Measurements from ENCODE around the gene OTOGL.
A peak's percentile ranks its signal among the peaks of the same experiment; 100 is the strongest.

OTOGL gene

DNA sequence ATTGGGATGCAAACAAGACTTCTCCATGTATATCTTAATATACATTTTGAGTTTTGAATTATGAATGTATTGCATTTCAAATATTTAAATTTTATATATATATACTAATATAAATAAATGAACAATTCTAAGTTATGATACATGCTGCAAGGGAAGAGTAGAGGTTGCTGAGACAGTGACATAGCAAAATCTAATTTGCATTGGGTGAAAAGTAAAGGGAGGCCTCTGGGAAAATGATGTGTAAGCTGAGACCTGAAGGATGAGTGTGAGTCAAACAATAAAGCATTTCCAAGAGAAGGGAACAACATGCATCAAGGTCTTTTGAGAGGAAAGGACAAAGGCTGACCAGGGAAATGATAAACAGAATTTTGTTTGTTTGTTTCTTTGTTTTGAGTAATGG lies 281.8 kb downstream of the OTOGL start:
- DNase-seq: no peak

DNA sequence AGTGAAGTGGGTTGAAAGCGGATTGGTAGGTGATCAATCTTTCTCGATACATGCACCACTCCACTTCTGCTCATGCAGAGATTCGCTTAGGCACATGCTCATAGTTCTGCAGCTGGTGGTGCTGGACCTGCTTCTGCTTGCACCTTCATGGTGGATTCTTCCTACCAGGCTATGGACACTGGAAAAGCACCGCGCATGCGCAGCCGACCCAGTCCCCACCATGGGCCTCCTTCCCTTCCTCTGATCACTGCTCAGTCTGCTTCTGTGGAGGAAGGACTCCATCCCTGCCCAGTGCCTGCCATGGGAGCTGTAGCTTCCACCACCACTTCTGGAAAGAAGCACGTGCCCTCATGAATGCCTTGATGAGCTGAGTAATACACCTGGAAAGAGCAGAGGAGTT lies 282.9 kb downstream of the OTOGL start:
- DNase-seq: no peak

DNA sequence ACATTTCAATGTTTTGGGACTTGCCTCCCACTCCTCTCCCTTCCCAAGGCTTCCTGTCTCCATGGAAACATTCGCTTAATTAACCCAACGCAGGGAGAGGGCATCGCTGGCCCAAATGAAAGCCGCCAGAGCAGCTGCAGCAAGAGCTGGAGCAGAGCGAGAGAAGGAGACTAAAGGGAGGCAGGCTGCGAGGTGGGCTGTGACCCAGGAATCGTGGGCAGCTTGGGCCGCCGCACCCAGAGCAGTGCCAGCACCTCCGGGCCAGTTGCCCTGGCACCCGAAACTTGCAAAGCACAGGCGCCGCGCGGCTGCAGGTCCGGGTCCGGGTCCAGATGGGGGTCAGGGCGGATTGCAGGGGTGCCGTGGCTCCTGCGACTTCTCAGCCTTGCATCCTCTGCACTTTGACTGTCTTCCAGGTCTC lies 301.2 kb downstream of the OTOGL start:
- DNase-seq: peak; percentile 21 to 32

DNA sequence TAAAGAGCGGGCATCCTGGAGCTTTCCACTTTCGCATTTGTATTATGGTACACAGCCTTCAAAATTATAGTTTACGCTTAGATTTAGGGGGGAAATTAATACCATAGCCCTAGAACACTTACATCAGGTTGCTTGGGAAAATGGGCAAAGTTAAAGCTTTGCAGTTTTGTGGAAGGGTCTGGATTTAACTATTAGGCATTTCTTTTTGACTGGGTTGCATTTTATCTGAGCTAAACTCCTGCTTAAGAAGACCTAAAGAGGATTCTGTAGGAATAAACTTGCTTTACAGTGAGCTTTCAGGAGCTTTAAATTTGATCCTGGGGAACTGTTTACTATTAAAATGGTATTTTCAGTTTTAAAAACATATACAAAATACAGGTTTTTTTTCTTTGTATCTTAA lies 301.9 kb downstream of the OTOGL start:
- no peak for DNase-seq

DNA sequence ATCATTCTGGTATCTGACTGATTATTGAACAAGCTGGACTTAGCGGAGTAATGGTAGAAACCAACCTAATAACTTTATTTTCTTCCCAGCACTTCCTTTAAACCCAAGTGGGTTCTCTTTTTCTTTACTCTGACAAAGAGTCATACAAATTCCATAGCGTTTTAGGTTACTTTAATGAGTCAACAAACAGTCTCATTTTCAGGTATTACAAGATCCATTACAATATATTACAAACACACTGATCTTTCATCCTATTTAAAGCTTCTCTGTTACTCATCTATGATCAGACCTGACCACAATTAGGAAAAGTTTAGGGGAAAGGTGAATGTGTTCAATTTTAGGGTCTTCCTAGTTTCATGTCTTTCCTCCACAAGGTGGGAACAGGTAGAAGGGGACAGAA lies 305.3 kb downstream of the OTOGL start:
- no peak for DNase-seq

DNA sequence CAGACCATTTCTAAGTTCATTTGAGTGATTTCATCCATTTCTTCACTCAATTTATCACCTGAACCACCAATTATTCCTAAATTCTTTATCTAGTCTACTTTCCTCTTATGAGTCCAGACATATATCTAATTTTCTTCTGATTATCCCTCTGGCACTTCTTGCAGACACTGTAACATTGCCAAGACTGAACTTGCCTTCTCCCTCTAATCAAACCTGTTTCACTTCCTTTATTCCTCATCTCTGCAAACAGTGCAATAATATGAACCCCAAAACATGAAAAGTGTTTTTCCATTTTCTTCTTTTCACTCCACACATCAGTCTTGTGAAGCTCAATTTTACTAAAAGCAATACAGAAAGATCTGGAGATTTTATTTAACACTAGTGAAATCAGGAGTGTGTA lies 306.9 kb downstream of the OTOGL start:
- DNase-seq: no peak

DNA sequence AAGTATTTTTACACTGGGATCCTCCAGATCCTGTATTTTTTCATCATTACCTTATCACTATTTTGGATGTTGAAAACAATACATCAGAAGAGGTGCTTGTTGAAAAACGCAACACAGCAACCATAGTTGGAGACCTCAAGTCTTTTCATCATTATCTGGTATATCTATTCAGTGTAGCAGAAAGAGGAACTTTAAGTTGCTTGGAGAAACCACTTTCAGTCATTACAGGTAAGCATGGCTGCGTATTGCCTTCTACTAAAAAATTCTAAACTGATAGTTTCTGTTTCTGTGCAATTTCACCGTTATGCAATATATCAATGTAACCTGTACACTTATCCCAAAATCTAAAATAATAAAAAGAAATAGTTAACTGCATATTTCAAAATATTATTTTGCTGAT lies 312.4 kb downstream of the OTOGL start:
- no peak for DNase-seq

DNA sequence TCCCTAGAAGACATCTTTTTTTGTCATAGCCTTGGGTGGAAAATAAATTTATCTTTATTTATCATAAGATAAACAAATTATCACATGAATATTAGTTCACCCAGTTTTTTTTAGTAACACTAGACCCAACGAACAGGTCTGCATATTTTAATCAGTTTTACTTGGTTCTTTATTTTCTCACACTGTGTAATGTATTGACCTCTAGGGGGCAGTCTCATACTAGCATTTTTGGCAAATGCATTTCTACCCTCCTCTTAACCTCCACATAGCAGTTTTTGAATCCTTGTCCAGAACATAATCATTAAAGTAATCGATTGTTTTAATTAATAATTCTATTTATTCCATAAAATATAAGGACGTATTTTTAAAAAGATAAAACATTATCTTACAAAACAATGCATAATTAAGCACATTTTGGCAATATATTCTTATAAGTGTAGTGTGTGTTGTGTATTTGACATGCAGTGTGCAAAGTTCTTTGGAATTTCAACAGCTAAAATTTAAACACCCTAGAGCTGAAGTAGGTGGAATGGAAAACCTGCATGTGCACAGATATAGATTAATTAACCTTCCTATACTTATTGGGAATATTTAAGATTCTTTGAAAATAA lies 313.1 kb downstream of the OTOGL start:
- peak; percentile 5 to 56 for DNase-seq

DNA sequence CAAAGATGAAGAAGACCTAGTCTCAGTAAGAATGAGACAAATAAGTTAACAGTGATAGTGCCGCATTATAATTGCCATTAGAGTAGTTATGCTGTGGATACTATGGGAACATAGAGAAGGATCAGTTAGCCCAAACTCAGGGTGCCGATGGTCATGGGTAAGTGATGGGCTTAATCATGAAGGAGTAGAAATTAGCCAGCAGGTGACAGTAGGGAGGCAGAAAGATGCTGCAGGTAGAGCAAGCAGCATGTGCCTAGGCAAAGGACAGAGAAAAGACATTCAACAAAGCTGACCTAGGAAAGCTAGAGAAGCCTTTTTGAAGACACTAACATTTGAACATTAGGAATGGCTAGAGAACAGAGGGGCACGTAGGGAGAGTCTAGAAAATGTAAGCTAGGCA lies 314.1 kb downstream of the OTOGL start:
- DNase-seq: no peak

DNA sequence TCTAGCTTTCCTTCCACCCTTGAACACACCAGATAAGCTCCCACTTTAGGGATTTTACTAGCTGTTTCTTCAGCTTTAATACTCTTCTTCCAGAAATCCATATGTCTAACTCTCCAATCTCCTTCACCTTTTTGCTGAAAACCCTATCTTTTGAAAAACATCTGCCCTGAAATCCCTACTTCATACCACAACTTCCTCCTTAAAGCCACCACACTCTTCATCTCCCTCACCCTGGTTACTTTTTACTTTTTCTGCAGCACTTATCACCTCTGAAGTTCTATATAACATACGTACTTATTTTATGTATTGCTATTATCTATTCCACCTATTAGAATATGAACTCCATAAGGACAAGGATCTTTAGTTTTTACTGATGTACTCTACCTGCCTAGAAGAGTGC lies 316.1 kb downstream of the OTOGL start:
- DNase-seq: no peak

DNA sequence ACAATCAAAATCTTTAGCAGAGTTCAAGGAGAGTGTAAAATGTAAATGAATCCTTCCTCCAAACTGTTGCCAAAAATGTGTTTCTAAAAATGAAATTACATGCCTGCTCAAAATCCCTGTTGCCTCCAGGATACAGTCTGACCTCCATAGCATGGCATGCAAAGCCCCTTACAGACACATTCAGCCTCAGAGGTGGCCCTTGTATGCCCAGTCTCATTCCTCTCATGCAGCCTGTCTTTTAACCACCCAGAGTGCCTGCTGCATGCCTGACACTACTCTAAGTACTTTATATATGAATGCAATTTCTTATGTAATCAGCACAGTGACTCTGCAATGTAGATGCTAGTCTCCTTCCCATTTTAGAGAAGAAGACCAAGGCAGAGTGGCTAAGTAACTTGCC lies 320.3 kb downstream of the OTOGL start:
- no peak for DNase-seq

DNA sequence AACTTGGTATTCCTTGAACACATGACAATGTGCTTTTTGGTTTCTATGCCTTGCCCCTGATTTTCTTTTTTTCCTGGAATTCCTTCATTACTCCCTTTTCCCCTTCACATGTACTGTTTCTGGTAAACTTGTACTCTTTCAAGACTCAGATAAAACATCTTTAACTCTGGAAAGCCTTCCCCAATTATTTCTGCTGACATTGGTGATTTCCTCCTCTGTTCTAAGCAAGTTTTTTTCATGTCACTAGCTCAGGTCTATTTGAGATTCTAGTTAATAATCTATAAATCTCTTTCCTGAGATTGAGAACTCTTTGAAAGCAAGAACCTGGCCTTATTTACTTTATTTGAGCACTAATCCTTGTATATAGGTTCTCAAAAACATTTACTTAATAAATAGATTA lies 320.7 kb downstream of the OTOGL start:
- no peak for DNase-seq

DNA sequence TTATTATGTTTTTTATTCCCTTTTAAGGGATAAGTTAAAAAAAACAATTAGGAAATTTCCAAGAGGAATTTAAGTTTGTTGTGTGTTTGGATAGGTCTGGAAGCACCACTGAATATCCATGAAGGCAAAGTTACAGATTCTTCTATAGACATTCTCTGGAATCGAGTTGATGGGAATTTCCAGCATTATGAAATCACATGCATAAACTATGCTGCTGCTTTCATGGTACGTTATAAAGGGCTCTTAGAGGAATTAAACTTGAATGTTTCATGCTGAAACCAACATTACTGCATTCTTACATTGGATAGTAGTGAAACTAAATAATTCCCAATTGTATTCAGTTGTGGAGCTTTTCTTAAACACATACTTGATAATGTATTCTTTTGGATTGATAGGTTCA lies 323.2 kb downstream of the OTOGL start:
- no peak for DNase-seq

All from NCI-H524 (cell line).